ENCODE measurements around the gene PPP2R5B. TPM values are rescaled to one million over a fixed set of nuclear protein-coding genes. Genes with fewer than 3 reads are reported as not detected.

Gene PPP2R5B
- total and polyA plus RNA-seq, 9 of the 15 experiments (the other 6 are each of a cell fraction or from before 2014, with no cell fraction given): 0.10 to 7.8 (median 3.3) TPM

DNA sequence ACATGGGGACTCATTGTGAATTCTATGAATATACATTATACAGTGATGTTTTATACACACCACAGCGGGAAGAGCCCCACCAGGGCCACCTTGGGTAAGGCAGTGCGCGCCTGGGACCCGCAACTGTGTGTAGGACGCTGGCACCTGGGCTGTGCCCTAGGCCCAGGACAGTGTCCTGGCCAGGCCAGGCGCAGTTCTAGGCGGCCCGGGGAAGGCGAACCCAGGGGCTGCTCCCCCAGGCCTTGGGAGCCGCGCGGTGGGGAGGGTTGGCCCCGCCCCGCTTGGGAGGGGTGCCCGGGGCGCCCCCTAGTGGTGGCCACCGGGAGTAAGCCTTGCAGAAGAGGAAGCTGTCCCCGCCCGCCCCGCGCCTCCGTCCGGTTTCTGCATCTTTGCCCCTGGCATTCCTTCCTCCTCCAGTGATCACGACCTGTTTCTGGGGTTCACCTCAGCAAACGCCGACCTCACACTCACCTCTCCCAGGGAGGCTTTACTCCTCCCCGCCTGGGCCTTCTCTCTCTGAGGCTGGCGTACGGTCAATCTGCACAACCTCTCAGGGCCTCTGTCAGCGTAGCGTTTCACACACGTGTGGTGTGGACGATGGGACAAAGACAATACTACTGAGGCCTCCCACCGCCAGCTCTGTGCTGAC, 36.6 kb upstream of the PPP2R5B start (continued):
- TF ChIP-seq, protein P1, sequence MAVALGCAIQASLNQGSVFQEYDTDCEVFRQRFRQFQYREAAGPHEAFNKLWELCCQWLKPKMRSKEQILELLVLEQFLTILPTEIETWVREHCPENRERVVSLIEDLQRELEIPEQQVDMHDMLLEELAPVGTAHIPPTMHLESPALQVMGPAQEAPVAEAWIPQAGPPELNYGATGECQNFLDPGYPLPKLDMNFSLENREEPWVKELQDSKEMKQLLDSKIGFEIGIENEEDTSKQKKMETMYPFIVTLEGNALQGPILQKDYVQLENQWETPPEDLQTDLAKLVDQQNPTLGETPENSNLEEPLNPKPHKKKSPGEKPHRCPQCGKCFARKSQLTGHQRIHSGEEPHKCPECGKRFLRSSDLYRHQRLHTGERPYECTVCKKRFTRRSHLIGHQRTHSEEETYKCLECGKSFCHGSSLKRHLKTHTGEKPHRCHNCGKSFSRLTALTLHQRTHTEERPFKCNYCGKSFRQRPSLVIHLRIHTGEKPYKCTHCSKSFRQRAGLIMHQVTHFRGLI (CRISPR knock-in tag; IDR thresholded peaks at IDR 0.05): 0 out of 2 replicates have a peak, but pooled peaks have one; percentile 27
- 0 out of 2 replicates have a peak, but pooled peaks have one; percentile 7 for TF ChIP-seq CBFA2T2 (conservative IDR thresholded peaks at IDR 0.05)
- TF ChIP-seq GATAD2A (IDR thresholded peaks at IDR 0.05): peak; percentile 25; the same call in 1 of the 2 replicates
- no peak for TF ChIP-seq FOXA1 (IDR thresholded peaks at IDR 0.05; ENCODE audit: borderline replicate concordance)
- TF ChIP-seq ZBTB2 (IDR thresholded peaks at IDR 0.05): 0 out of 2 replicates have a peak, but pooled peaks have one; percentile 18
- TF ChIP-seq SOX6 (IDR thresholded peaks at IDR 0.05): peak; percentile 48; the same call in 1 of the 2 replicates
- TF ChIP-seq, protein P2, sequence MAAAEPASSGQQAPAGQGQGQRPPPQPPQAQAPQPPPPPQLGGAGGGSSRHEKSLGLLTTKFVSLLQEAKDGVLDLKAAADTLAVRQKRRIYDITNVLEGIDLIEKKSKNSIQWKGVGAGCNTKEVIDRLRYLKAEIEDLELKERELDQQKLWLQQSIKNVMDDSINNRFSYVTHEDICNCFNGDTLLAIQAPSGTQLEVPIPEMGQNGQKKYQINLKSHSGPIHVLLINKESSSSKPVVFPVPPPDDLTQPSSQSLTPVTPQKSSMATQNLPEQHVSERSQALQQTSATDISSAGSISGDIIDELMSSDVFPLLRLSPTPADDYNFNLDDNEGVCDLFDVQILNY (CRISPR knock-in tag; IDR thresholded peaks at IDR 0.05): no peak
- peak; percentile 77; the same call in 1 of the 2 replicates for TF ChIP-seq NKRF (IDR thresholded peaks at IDR 0.05; ENCODE audit: borderline replicate concordance)
- peak; percentile 82 for TF ChIP-seq RBFOX2 (IDR thresholded peaks at IDR 0.05; ENCODE audit: low read depth, low read length)
- TF ChIP-seq PHF8 (IDR thresholded peaks at IDR 0.05; ENCODE audit: borderline replicate concordance, low read length): peak; percentile 68; the same call in 1 of the 2 replicates
- TF ChIP-seq ASH1L (IDR thresholded peaks at IDR 0.05; ENCODE audit: borderline replicate concordance, low read depth, partially characterized antibody): no peak
- TF ChIP-seq ELF4 (CRISPR knock-in tag; IDR thresholded peaks at IDR 0.05): peak; percentile 63; the same call in 1 of the 2 replicates
- TF ChIP-seq ATF7 (IDR thresholded peaks at IDR 0.05): peak; percentile 54; the same call in 1 of the 2 replicates
- no peak for TF ChIP-seq BCOR (IDR thresholded peaks at IDR 0.05)
- TF ChIP-seq, protein P3, sequence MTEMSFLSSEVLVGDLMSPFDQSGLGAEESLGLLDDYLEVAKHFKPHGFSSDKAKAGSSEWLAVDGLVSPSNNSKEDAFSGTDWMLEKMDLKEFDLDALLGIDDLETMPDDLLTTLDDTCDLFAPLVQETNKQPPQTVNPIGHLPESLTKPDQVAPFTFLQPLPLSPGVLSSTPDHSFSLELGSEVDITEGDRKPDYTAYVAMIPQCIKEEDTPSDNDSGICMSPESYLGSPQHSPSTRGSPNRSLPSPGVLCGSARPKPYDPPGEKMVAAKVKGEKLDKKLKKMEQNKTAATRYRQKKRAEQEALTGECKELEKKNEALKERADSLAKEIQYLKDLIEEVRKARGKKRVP (CRISPR knock-in tag; IDR thresholded peaks at IDR 0.05): peak; percentile 51; the same call in 1 of the 2 replicates
- 0 out of 2 replicates have a peak, but pooled peaks have one; percentile 4 for TF ChIP-seq ZNF589 (CRISPR knock-in tag; IDR thresholded peaks at IDR 0.05; ENCODE audit: low read depth)
- peak; percentile 92 to 93 (median 92) for TF ChIP-seq CTCF (IDR thresholded peaks at IDR 0.05 in 2 of 3, conservative IDR thresholded peaks at IDR 0.05 in 1 of 3; ENCODE audit: insufficient read depth in 2 of 3, low read depth in 1 of 3, low read length in 3 of 3)
- TF ChIP-seq ZNF232 (CRISPR knock-in tag; IDR thresholded peaks at IDR 0.05): 0 out of 2 replicates have a peak, but pooled peaks have one; percentile 18
